Gastroesophageal sphincter (tissue), 4 donors: ENCODE measurements around the gene RUFY1. TPM values are rescaled to one million over a fixed set of nuclear protein-coding genes. Genes with fewer than 3 reads are reported as not detected.
"Not testable (repeated sequence)": the region's sequence is repeated elsewhere in the genome, so short reads cannot be mapped to it uniquely, and the experiment has no call there.

Experiments used
- ATAC-seq: fragments of 150-250 bp; one replicate; pipeline ENCODE4 v1.9.1; 2016; ENCODE audit warnings: mild to moderate bottlenecking, moderate library complexity
- H3K27ac ChIP-seq, 4 donors: fragments of 200-600 bp; sonication (generic) in 3 of 4; 1 replicate in 3 of 4; 2 replicates in 1 of 4; pipeline ENCODE4 v1.5.1; 2016 to 2019
- H3K27me3 ChIP-seq: fragments of 200-600 bp; sonication (generic); one replicate; pipeline ENCODE4 v1.5.1; 2019
- H3K36me3 ChIP-seq, 2 donors: fragments of 200-600 bp; sonication (generic); one replicate each; pipeline ENCODE4 v1.5.1; 2019; ENCODE audit warnings: control low read depth in 1 of 2
- H3K4me1 ChIP-seq, 3 donors: fragments of 200-600 bp; sonication (generic); 1 replicate in 2 of 3; 2 replicates in 1 of 3; pipeline ENCODE4 v1.5.1; 2016 to 2019; ENCODE audit warnings: control low read depth in 2 of 3
- H3K4me3 ChIP-seq, 2 donors: fragments of 200-600 bp; sonication (generic); one replicate each; pipeline ENCODE4 v1.5.1; 2019; ENCODE audit warnings: mild to moderate bottlenecking in 1 of 2, moderate library complexity in 1 of 2
- H3K9me3 ChIP-seq, 3 donors: fragments of 200-600 bp; sonication (generic); one replicate each; pipeline ENCODE4 v1.5.1; 2017 to 2019; ENCODE audit warnings: control low read depth in 2 of 3
- CTCF ChIP-seq, 4 experiments: fragments of 200-600 bp in 2 of 4; fragments of 450-650 bp in 2 of 4; sonication (generic) in 1 of 4; IDR thresholded peaks; one replicate each; pipeline ENCODE4 v1.5.1; 2017 to 2019; ENCODE audit warnings: antibody characterized with exemption in 4 of 4, mild to moderate bottlenecking in 2 of 4, moderate library complexity in 2 of 4
- WGBS, 2 donors: methylation state at CpG; one replicate each; pipeline ENCODE4 v1.1.5; 2018; ENCODE audit warnings: low coverage in 1 of 2; 5-methylcytosine and 5-hydroxymethylcytosine counted together
- small RNA-seq, 4 donors: library from RNA; depleted of rRNA; stranded (forward); fragments of <200 nt; gene quantifications; one replicate each; pipeline ENCODE3, GENCODE V24; 2016
- total RNA-seq, 4 donors: library from RNA; depleted of rRNA; stranded (reverse); fragments of >200 nt; gene quantifications; one replicate each; pipeline ENCODE4 v1.1.0, GENCODE V29; 2016

Gene RUFY1
- total RNA-seq, 4 donors from 2014 or later = 38.1 to 59.0 (median 54.8) TPM

GRCh38 chr5:179658179-179658856 lies 108.0 kb downstream of the RUFY1 start:
- not testable (repeated sequence) for H3K27me3 ChIP-seq, H3K36me3 ChIP-seq, H3K9me3 ChIP-seq
- 0 to 1% methylated on average over 1 to 9 of the region's 29 CpGs for WGBS, 2 donors
- peak; percentile 16 for ATAC-seq
- peak in 1 of 4 experiments; percentile 5 for TF ChIP-seq CTCF (IDR thresholded peaks at IDR 0.05)
- Histone ChIP-seq H3K27ac (peak overlapping the region in 3 of 4 donors; percentile 74 to 76 (median 74)), H3K4me1 (peaks cover 0 to 10% (median 4%) of the 10 kb centered on the region in 3 donors), H3K4me3 (peak overlapping the region; percentile 54 to 76)

Small RNAs within 50 kb of the gene (small RNA-seq; reads per million reads assigned to genes)
- gene AC136628.3 (0 reads per million in 4 donors), gene RF00017 (0 reads per million in 4 donors)

Other genes starting within 250 kb of the RUFY1 start
- gene ADAMTS2, start 205.1 kb upstream of the RUFY1 start, total RNA-seq = 10 to 100 TPM; 14.8 to 24.8 (median 22.6) TPM
- 100 to 1,000 TPM; 250 to 604 (median 331) TPM for gene HNRNPH1, start 73.1 kb downstream of the RUFY1 start, total RNA-seq
- gene CBY3, start 130.5 kb downstream of the RUFY1 start, total RNA-seq = not detected
- 100 to 1,000 TPM; 281 to 400 (median 342) TPM for gene CANX, start 148.4 kb downstream of the RUFY1 start, total RNA-seq
- gene MAML1, start 182.3 kb downstream of the RUFY1 start, total RNA-seq = 10 to 100 TPM; 31.8 to 51.3 (median 36.8) TPM
- gene LTC4S, start 243.4 kb downstream of the RUFY1 start, total RNA-seq = 1 to 10 TPM in 3 of 4 donors, not detected in 1; 7.5 to 8.8 (median 8.2) TPM